WERI-Rb-1 (cell line): ENCODE results near the gene GPR132.

ENCODE experiments used
- DNase-seq: peaks from one replicate; pipeline ENCODE4 v3.0.0-alpha.2; 2020
- H3K27ac ChIP-seq: fragments of 250-450 bp; sonication (Bioruptor Pico); 2 replicates; pipeline ENCODE4 v1.5.1; 2020; ENCODE audit warnings: mild to moderate bottlenecking, moderate library complexity
- H3K27me3 ChIP-seq: fragments of 250-450 bp; sonication (Bioruptor Pico); 2 replicates; pipeline ENCODE4 v1.5.1; 2021; ENCODE audit warnings: mild to moderate bottlenecking, low read depth, moderate library complexity; ENCODE audit not compliant: insufficient read depth, severe bottlenecking
- H3K36me3 ChIP-seq: fragments of 250-450 bp; sonication (Bioruptor Pico); 2 replicates; pipeline ENCODE4 v1.5.1; 2020; ENCODE audit warnings: mild to moderate bottlenecking, moderate library complexity
- H3K4me3 ChIP-seq: 2 replicates; pipeline ENCODE4 v1.5.1; 2011; ENCODE audit warnings: low read depth, mild to moderate bottlenecking, control low read depth, low read length
- H3K9me3 ChIP-seq: fragments of 250-450 bp; sonication (Bioruptor Pico); 2 replicates; pipeline ENCODE4 v1.5.1; 2021; ENCODE audit warnings: mild to moderate bottlenecking, moderate library complexity; ENCODE audit not compliant: severe bottlenecking
- TF ChIP-seq, protein P1 (sequence below): IDR thresholded peaks from 2 replicates; pipeline ENCODE4 v1.5.1; 2011; ENCODE audit warnings: low read depth, mild to moderate bottlenecking, control low read depth, inconsistent platforms, low read length

The GPR132 gene

DNA sequence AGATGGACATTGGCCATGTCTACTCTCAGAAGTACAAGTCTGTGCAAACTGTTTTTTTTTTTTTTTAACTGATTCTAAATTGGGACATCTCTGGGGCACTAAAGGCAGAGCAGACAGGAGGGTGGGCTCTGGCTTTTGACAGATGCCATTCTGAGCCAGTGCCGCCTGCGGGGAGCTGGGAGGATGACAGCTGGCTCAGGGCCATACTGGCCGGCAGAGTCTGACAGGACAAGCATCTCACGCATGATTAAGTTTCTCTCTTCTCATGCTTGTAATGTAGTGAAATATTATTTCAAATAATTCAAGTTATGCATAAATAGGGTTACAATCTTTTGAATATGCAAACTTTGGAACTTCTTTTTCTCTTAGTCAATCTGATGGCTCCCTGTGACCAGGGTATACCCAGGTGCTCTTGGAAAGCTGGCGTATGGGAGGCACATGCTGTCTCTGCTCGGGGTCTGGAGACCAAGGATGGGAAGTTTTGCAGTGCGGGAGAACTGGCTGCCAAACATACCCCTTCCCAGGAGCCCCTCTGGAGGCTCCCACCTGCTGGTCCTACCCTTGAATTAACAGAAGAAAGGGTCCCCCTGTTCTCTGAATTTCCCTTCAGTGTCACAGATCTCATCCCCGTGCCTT is 52.0 kb downstream of the GPR132 start:
- Histone ChIP-seq H3K27ac (no peak overlapping the region), H3K9me3 (no peaks in the 10 kb centered on the region), H3K4me3 (no peak overlapping the region), H3K27me3 (no peaks in the 10 kb centered on the region), H3K36me3 (peaks cover 74% of the 10 kb centered on the region)
- no peak for DNase-seq
- TF ChIP-seq, protein P1, sequence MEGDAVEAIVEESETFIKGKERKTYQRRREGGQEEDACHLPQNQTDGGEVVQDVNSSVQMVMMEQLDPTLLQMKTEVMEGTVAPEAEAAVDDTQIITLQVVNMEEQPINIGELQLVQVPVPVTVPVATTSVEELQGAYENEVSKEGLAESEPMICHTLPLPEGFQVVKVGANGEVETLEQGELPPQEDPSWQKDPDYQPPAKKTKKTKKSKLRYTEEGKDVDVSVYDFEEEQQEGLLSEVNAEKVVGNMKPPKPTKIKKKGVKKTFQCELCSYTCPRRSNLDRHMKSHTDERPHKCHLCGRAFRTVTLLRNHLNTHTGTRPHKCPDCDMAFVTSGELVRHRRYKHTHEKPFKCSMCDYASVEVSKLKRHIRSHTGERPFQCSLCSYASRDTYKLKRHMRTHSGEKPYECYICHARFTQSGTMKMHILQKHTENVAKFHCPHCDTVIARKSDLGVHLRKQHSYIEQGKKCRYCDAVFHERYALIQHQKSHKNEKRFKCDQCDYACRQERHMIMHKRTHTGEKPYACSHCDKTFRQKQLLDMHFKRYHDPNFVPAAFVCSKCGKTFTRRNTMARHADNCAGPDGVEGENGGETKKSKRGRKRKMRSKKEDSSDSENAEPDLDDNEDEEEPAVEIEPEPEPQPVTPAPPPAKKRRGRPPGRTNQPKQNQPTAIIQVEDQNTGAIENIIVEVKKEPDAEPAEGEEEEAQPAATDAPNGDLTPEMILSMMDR = no peak

DNA sequence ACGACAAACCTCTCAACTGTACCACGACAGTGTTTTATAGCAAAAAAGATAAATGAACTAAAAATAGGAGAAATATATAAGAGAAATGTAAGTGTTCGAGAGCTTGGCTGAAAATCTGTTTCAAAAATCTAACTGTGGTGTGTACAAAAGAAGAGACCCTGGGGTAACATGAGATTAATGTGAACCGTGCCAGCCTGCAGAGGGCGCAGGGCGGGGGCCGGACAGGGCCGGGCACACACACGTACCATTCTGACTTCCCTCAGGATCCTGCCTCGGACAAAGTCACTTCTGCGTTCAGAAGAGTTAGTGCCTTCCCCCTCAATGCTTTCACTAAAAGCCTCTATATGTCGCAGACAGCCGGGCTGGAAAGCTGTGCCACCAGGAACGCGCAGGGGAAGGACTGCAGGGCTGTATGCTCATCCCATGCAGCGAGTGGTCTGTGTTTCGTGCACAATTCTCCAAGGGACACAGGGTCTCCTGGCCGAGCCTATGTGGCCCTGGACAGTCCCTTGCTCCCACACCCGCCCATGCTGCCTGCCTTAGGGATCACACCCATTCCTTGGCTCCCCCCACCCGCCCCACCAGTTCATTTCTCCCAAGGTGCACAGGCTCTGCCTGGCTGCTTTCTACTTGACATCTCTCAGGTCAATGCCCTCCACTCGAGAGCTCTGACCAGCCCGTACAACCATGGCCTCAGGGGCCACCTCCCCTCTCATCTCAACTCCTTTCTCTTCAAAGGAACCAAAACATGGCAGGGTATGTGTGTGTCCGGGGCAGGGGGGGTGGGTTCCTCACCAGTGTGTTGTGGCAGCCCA is 52.9 kb downstream of the GPR132 start:
- DNase-seq = no peak
- H3K36me3 ChIP-seq = peaks cover 75% of the 10 kb centered on the region

DNA sequence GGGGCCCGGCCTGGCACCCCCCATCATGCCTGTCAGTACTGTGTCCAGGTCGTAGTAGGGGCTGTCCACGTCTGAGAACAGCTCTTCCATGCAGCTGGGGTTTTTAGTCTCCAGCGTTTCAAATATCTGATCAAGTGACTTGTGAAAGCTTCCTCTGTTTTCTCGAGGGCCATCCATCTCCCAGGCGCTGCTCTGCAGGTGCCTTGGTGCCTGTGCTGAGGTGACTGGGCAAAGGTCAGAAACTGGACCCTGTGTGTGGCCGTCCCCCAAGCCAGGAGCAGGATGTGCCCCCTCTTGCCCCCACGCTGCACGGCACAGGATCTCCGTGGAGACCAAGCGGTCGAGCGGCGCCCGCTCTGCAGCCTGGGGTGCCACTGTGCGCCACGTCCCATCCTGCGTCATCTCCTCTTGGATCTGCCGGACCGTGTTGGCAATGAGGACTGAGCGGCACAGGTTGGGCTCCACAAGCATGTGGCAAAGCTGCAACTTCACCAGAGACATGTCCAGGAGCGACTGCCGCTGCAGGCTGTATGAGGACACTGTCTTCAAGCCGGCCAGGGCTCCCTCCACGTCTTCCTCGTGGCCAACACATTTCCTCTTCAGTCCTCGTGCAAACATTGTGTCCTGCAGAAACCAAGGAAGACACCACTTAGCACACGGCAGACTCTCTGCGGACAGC is 53.8 kb downstream of the GPR132 start:
- DNase-seq = no peak
- Histone ChIP-seq H3K27ac (no peak overlapping the region), H3K27me3 (no peaks in the 10 kb centered on the region), H3K4me3 (no peak overlapping the region), H3K9me3 (no peaks in the 10 kb centered on the region), H3K36me3 (peaks cover 69% of the 10 kb centered on the region)
- TF ChIP-seq, protein P1 = no peak

More for the DNA sequence above, 52.9 kb downstream of the GPR132 start:
- no peaks in the 10 kb centered on the region for H3K27me3 ChIP-seq
- H3K9me3 ChIP-seq = no peaks in the 10 kb centered on the region
- no peak overlapping the region for H3K27ac ChIP-seq
- TF ChIP-seq, protein P1 = 0 out of 2 replicates have a peak, but pooled peaks have one; percentile 10
- H3K4me3 ChIP-seq = no peak overlapping the region

DNA sequence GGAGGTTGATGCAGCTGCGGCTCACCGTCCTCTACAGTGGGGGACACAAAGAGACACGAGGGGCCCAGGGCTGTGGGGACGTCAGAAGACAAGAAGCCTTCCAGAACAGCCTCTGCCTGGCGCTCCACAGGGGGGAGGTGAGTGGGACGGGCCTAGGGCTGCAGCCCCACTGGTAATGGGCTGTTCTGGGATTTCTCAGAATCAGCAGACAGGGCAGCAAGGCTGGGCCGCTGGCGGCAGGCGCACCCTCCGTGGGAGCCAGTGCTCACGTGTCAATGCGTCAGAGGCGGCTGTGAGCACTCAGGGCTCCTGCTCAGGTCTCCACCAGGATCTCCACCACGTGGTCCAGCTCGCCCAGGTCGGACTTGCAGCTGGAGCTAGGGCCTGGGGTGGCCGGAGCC is 54.3 kb downstream of the GPR132 start:
- Histone ChIP-seq H3K36me3 (peaks cover 68% of the 10 kb centered on the region), H3K27ac (no peak overlapping the region), H3K27me3 (no peaks in the 10 kb centered on the region), H3K4me3 (no peak overlapping the region), H3K9me3 (no peaks in the 10 kb centered on the region)
- TF ChIP-seq, protein P1 = no peak
- DNase-seq = no peak

DNA sequence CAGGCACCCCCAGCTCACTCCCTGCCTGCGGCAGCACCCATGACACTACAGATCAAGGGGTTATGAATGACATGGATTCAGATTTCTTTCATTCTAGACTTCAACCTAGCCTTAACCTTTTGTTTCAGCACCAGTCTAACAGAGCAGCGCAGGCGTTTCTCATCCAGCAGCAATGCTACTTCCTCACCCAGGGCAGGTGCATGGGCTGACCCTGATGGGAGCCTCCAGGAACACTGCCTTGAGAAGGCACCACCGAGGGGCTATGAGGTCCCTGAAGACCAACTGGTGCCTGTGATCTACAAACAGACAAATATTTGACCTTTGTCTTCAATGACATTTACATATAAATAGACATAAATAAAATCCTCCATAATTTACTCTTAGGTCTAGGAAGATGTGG is 55.1 kb downstream of the GPR132 start:
- DNase-seq = no peak
- Histone ChIP-seq H3K36me3 (peaks cover 61% of the 10 kb centered on the region), H3K27ac (no peak overlapping the region), H3K27me3 (no peaks in the 10 kb centered on the region), H3K9me3 (no peaks in the 10 kb centered on the region), H3K4me3 (no peak overlapping the region)
- TF ChIP-seq, protein P1 = no peak
